Cerebellar cortex (tissue), 1 donor: ENCODE measurements around the gene MIOX.
A peak's percentile ranks its signal among the peaks of the same experiment; 100 is the strongest.

ENCODE experiments used
- DNase-seq: peaks from one replicate; pipeline ENCODE4 v3.0.0-alpha.2; 2015; ENCODE audit warnings: low spot score

The MIOX gene

DNA sequence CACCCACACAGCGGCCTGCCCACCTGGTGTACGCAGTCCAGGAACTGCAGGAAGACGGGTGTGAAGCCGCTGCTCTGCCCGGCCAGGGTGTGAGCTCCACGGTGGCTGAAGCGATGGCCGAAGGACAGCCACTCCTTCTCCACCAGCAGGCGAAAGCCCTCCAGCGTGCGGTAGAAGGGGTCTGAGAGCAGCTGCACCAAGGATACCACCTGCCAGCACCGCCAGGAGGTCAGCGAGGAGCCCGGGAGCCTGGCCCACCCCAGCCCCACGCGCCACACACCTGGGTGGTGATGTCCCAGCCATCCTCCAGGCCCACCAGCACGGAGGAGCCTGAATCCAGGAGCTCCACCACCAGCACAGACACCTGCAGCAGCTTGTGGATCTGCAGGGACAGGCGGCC lies 31.5 kb upstream of the MIOX start:
- no peak for DNase-seq

DNA sequence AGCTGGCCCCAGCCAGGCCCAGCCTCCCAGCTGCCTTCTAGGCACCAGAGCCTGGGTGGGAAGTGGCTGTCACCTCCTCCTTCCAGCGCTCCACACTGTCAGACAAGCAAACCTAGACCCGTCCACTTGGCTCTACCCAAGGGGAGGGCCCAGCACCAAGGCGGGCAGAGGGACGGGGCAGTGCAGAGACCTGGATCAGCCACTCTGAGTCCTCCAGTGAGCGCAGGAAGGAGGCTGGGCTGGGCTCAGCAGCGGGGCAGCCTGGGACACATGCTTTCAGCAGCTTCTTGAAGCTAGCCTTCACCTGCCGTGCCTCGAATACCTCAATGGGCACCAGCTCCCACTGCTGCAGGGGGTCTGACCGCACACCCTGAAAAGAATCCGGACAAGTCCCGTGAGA lies 30.6 kb upstream of the MIOX start:
- DNase-seq: no peak

DNA sequence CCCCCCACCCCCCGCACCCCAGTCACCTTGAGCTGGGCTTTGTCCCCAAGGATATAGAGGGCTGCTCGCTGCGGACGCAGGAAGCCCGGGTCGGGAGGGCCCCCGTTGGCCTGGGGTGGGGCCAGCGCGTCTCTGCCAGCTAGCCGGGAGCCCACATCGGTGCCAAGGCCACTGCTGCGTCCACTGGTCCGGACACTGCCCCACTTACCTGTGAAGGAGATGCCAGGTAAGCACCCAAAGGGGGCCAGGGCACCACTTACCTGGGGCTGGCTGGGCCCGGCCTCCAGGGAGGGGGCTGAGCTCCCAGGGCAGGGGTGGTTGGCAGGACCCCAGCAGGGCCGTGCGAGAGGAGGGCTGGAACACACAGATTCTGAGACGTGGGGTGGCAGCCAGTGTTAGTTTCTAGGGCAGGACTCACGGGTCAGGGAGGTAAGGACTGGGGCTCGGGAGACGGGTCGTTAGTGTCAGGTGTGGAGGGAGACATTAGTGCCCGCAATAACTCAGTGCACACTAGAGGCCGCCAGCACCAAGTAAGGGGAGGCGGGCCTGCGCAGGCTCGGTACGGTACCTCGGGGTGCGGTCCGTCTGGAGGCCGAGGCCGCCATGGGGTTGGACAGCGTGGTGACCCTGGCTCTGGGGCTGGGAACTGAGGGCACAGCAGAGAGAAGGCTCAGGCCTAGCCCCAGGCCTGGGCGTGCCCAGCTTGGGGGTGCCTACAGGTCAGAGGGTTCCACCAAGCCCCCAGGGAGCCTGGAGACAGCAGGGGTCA lies 30.0 kb upstream of the MIOX start:
- DNase-seq: no peak

DNA sequence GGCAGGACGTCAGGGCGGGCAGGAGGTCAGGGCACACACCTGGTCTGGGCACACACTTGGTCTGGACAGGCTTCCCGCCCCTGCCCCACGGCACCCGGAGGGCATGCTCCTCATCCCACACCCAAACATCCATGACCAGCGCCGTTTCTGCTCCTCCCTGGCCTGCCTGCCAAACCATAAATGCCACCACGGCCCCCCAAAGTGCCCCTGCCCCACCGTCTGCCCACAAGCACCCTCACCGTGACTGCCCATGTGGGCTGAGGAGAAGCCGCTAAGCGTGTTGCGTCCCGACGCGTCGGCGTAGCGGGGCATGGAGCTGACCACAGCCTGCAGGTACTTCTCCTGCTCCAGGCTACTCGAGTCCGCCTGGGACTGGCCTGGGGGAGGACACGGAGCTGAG lies 27.6 kb upstream of the MIOX start:
- DNase-seq: no peak

DNA sequence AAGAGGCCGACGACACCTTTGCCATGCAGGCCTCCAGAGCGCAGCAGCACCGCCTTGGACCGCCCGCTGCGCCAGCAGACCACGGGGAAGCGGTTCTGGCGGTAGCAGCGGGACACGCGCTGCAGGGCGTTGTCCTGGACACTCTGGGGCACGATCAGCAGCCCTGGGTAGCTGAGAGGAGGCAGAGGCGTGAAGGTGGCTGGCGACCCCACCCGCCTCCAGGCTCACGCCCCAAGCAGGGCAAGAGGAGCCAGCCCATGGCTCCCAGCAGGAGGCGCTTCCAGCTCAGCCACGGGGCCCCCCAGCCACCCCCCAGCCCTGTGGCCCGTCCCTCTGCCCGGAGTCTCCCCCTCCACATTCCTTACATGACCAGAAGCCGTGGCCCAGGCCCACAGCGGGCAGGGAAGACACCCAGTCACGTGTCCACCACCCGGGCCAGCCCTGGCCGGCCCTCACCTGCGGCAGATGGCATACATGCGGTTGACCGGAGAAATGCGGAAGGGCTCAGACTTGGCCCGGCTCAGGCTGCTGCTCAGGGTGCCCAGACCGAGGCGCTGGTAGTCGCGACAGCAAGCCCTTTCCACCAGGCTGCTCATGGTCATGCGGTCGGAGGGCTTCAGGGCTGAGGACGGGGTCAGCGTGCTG lies 27.0 kb upstream of the MIOX start:
- DNase-seq: peak; percentile 91

DNA sequence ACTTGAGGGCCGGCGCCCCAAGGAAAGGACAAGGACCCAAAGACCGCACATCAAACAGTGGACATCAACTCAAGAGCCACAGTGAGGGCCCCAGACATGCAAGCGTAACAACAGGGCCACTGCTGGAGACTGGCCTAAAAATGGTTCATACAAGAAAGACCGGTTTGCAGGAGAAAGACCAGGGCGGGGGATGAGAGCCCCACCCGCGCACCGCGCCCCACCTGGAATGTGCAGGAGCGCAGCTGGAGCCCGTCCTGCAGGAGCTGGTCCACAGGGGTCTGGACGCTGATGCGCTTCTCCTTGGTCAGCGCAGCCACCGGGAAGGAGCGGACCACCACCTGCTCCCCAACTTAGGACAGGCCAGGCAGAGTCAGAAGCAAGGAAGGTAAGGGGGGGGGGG lies 25.7 kb upstream of the MIOX start:
- no peak for DNase-seq

DNA sequence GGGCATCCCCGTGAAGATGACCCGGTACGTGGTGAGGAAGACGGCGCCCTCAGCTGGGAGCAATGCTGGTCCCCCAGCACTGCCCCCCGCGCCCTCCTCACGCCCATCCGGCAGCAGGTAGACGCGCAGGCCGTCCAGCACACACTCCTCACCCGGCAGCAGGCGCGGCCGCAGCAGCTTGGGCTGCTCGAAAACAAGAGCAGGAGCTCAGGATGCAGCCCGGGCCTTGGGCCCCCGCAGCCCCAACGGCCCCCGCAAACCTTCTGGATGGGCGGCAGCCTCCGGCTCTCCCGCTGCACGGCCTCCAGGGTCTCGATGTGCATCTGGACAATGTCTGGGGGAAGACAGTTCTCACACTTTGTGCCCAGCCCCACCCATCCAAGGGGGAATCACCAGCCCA lies 25.1 kb upstream of the MIOX start:
- DNase-seq: no peak

DNA sequence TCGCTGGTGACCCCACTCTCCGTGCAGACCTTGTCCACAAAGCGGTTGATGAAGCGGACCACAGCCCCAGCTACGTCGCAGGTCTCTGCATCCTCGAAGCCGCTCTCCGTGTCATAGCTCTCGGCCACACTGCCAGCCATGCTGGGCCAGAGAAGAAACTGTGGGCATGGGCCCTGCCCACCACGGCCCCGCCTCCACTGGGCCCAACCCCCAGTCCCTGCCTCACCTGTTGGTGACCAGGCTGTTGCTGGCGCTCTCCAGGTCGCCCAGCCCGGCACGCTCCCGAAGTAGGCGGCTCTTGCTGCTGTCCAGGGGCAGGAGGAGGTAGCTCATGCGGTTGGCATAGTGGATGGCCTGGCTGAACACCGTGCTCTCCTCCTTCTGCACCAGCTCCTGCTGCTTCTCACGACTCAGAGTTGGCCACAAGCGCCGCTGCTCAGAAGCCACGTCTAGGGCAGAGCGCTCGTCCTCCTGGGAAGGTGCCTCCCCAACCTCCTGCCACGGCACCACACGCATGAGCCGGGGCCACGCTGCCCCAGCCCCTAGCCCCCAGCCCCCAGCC lies 24.6 kb upstream of the MIOX start:
- DNase-seq: peak; percentile 55

DNA sequence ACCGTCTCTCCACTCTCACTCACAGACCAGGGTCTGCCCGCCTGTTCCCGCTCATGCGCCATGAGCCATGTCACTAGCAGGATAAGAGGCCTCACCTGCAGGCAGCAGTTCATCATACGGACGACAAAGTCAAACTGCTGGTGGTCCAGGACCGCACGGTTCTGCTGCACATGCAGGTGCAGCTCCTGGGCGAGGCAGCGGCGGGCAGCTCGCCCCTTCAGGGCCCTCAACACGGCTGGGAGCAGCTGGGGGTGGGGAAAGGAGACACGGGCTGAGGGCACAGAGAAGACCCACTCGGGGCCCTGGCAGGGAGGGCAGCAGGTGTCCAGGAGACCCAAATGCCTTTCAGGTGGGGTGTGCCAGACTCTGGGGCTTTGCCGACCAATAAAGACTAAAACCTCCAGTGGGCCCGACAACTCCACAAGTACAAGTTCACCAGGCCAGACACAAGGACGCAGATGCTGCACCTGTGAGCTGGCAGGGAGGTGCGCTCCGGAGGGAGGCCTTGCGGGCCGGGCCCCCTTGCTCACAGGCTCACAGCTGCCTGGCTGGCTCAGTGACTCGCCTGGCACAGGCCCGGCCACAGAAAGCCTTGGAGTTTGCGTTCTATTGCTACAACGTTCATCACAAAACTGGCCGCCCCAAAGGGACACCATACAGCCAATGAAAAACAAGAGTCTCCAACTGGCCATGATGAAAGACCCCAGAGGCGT lies 23.3 kb upstream of the MIOX start:
- no peak for DNase-seq

DNA sequence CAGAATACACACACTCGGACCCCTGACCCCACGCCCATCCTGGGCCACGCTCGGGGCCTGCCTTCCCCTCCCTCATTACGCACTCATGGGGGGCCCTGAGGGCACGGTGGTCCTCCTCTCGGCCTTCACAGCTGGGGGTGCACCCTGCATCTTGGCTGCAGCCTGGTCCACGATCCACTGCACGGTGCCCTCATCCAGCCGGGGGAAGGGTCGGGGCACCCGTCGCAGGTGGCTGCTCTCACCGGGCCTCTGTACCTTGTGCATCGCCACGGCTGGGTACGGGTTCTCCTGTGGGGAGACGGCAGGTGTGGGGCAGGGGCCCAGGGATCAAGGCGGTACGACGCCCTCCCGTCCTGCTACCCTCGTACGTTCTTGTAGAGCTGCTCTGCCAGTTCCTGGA lies 22.2 kb upstream of the MIOX start:
- no peak for DNase-seq

DNA sequence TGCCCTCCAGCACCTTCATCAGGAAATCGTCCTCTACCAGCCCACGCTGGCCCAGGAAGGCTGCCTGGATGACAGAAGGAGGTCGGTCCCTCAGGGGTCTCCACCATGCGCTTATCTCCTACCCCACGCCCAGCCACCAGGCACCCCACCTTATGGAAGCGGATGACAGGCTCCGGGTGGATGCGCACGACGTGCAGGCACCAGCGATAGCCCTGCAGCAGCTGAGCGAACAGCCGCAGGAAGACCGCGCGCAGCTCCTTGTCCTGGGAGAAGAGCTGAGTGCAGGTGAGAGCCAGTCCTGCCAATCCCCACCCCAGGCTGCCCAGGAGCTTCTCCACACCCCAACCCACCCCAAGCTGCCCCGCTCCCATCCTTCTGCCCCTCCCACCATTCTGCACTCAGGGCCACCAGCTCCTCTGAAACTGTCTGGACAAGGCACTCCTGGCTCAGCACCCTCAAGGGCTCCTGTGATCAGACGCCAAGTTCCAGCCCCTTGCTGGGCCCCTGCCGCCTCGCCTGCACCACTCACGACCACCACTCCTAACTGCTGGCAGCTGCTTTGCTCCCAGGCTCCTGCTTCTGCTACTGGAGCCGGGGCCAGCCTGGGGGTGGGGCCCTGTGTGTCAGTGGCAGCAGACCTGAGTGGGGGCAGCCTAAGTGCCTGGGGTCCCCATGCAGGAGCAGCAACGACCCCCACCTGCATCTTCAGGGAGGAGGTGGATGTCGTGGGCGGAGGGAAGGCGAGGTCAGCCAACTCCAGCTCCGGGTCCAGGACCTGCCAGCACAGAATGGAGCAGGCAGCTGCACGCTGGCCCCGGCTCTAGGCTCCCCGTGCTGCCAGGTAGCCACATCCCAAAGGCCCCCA lies 21.4 kb upstream of the MIOX start:
- no peak for DNase-seq

DNA sequence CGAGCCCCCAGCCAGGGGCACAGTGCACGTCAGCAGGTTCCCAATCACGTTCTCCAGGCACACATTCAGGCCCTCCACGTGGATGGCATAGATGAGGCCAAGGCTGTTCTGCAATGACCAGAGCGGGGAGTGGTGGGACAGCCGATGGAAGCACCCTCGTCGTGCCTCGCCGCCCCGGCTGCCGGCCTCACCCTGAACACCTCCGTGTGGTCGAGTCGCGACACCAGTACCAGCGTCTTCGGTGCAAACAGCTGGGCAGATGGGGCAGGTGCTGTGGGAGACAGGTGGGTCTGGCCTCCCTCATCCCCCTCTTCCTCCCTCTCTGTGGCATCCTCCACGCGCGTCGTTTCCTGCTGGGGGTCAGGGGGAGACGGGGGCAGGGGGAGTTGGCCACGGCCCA lies 19.3 kb upstream of the MIOX start:
- no peak for DNase-seq

DNA sequence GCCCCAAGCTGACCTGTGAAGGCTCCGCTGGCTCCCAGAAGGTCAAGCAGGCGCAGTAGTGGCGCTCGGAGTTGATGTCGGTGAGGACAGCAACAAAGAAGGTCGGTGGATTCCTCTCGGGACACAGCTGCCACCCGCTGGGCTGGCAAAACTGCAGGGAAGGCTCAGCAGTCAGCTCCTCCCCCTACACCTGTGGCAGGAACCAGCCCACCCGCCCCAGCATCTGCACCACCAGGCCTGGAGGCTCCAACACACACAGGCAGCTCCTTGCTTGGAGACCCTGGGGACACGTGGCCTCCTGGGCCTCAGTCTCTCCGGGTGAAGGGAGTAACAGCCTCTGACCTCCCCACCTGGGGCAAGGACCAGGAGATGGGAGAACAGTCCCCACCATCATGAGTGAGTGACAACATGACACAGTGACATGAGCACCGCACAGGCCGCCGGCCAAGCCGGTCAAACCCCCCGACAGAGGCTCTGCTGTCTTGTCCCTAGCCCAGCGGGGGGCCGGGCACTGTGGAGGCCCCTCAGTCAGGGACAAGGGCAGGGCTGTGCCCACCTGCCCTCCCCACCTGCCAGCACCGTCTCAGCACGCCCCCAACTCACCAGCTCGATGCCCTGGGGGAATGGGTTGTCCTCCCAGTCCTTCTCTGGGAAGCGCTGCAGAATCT lies 18.8 kb upstream of the MIOX start:
- DNase-seq: no peak

DNA sequence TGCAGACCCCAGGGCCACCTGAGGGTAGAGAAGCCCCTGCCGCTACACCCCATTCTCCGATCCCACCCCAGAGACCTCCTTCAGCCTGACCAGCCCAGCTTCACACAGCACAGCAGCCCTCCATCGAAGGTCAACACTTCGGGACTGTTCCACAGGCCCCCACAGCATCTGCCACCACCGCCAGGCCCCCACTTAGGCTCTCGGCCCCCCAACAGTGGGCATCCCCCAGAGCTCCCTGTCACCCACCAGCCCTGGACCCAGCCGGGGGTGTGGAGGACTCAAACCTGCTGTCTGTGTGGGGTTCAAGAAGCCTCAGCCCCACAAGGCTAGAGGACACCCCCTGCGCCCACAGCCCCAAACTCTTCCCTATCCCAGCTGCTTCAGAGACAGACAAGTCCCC lies 18.0 kb upstream of the MIOX start:
- no peak for DNase-seq

DNA sequence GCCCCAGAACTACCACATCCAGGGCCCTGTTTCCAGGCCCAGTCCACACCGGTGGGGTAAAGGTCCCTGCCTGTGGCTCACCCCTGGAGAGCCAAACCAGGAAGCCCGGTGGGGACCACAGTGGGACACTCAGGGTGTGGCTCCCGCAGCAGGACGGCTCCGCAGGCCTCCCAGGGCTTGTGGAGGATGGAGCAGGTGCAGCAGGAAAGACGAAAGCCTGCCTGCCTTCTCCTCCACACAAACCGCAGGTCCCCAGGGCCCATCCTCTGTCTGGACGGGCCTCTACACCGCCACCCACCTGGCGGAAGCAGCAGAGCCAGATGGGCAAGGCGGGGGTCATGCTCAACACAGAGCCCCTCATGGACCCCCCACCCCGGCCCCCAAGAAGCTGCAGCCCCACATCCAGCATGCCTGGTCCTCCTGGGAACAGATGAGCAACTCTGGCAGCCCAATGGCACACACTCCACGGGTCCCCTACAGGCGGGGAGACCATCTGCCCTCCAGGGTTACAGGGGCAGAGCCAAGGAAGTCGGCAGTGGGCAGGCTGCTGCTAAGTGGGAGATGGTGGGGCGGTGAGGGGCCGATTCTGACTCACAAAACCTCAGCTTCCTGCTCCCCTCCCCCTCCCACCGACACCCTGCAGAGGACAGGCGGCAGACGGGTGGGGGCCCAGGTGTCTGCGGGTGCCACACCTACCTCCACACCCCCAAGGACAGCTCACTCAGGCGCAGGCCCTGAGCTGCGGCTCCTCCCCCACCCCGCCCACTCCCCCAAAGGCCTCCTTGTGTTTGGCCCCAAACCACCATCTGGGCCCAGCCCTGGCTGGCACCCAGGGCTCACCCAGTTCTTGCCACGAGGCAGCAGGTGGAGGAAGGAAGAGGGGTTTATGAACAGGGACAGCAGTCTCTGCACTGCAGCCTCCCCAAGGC lies 17.0 kb upstream of the MIOX start:
- DNase-seq: peak; percentile 51

DNA sequence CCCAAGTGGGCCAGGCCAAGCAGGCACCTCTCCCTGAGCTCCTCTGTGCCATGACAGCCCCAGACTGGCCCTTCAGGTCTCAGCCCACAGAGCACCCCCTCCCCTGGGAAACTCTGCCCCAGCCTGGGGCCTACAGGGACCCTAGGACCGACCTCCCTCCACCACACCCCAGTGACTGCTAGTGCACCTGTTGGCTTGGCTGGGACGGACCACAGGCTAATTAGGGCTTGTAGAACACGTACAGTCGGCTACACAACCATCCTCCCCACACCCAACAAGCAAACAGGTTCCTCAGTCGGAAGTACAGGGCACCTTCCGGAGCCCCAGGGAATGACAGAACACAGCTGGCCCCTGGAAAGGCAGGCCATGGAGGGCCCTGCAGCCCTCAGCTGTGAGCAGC lies 16.2 kb upstream of the MIOX start:
- DNase-seq: no peak

DNA sequence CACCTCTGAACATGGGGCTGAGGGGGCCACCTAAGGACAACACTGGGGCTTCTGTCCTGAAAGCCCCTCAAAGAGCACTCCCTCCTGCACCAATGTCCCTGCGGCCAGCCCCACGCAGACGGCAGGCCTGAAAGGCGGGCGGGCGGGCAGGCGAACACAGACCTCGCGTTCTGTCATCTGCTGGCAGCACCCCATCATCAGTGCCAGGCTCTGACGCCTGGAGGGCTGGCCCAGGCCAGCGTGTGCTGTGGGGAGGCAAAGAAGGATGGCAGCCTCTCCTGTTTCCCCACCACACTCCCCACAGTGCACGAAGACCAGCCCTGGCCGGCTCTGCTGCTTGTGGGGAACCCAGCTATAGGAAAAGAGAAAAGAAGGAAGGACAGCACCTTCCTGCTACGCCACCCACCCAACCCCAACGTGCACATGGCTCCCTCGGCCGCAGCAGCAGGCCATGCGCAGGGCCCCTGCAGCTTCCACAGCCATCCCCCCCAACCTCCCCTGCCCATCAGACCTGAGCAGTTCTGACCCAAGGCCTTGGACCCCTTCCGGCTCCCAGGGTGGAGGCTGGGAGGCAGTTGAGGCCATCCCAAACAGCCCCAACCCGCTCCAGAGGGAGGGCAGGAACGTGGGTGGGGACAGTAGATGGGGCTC lies 15.3 kb upstream of the MIOX start:
- peak; percentile 72 for DNase-seq

DNA sequence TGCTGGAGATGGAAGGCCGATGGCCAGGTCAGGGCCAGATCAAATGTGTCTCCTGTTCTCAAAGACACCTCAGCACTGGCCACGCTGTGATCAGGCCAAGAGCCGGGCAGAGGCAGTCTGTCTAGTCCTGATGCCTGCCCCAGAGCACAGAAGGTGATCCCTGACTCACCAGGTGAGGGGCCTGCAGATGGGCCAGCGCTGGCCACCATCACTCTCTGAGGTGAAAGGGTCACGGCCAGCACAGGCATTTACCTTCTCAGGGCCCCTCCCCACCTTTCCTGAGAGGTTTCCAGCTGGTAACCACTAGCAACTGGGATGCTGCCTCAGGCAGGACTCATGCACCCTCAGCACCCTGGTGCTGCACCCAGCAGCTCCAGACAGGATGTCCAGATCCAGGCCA lies 14.7 kb upstream of the MIOX start:
- DNase-seq: no peak

DNA sequence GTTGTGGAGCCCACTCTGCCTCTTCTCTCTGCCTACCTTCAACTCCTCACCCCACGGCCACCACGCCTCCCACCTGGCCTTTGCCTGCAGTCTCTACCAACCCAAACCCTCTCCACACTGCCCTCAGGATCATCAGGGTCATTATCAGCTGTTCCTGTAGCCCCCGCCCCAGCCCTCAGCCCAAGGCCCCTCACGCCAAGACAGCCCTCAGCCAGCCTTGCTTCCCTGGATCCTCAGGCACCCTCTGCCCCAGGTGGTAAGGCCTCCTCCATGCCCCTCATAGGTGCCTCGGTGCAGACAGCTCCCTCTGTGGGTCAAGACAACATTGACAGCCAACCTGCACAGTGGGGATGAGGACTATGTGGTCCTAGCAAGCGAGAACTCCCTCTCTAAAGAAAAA lies 13.6 kb upstream of the MIOX start:
- DNase-seq: peak; percentile 29
